GM19438 (cell line): ENCODE data around the gene ITPRIP.
A peak's percentile ranks its signal among the peaks of the same experiment; 100 is the strongest.

Source experiments
- ATAC-seq: cut with Tn5 transposase; IDR thresholded peaks from one replicate; pipeline ENCODE4 v1.9.1; 2021; ENCODE audit warnings: low read depth; ENCODE audit not compliant: unreplicated experiment

The ITPRIP gene

DNA sequence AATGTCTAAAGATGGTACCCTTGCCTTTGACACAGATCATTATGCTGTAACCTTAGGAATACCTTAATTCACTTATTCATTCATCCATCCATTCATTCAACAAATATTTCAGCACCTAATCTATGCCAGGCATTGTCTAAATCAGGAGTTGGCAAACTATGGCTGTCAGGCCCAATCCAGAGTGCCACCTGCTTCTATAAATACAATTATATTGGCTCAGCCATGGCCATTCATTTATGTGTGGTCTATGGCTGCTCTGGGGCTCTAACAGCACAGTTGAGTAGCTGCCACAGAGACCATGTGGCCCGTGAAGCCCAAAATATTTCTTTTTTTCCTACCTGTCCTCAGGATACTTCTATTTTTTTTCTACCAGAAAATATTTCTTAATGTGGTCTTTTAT lies 6.0 kb upstream of the ITPRIP start:
- no peak for ATAC-seq

- no peak for ATAC-seq
Measured at GRCh38 chr10:104342941-104343411, 4.7 kb upstream of the ITPRIP start.

GRCh38 chr10:104340641-104341040 lies 2.4 kb upstream of the ITPRIP start:
- ATAC-seq, result no peak

GRCh38 chr10:104340111-104340526 lies 1.9 kb upstream of the ITPRIP start:
- ATAC-seq, result no peak

DNA sequence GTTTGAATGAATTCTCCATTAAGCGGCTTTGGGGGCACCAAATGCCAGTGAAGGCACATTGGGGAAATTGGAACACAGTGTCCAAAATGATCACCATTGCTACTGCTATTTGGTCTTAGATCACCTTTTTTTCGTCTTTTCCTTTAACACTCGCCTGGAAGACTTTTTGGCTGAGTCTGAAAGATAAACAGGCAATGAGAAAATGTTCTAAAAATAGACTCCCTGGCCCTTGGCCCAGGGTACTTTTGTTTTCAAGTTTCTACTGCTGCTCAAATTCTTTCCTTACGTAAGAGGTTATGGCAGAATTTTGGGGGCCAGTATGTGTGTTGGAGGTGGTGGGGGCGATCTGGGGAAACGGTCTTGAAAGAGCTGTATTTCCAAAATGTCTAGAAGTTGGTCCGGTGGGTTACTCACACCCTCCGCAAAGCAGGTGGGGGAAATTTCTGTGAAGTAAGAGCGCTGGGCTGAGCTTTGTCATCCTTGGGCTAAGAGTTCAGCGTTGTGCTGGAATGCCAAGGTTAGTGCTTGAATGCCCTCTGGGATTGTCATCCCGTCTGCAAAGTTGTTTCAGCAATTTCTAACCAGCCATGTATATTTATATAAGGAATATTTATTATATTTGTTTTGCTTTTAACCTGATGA lies 1.3 kb upstream of the ITPRIP start:
- no peak for ATAC-seq

DNA sequence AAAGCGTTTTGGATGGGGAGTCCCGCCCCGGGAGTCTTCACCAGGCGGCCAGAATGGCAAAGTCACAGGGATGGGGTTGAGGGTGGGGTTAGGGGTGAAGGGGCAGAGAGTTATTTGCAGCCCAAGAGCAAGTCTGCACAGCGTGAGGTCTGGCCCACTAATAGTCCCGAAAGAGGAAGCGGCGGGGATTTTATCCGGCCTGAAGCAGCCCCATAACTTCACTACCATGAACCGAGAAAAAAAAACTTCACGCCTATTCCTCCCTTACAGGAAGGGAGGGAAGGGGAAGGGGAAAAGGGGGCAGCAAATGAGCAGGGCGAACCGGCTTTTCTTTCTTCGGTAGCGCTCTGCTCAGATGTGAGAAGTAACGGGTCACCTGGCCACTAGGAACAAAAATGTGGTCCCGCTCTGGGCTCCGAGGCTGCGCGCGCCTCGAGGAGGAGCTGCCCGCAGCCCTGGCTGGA lies 712 bp downstream of the ITPRIP start:
- peak; percentile 51 for ATAC-seq

- ATAC-seq, result no peak
Measured at GRCh38 chr10:104336821-104337467, 1.3 kb downstream of the ITPRIP start.

GRCh38 chr10:104334965-104335650 lies 3.2 kb downstream of the ITPRIP start:
- no peak for ATAC-seq

- no peak for ATAC-seq
Measured at GRCh38 chr10:104334561-104334960, 3.7 kb downstream of the ITPRIP start.

DNA sequence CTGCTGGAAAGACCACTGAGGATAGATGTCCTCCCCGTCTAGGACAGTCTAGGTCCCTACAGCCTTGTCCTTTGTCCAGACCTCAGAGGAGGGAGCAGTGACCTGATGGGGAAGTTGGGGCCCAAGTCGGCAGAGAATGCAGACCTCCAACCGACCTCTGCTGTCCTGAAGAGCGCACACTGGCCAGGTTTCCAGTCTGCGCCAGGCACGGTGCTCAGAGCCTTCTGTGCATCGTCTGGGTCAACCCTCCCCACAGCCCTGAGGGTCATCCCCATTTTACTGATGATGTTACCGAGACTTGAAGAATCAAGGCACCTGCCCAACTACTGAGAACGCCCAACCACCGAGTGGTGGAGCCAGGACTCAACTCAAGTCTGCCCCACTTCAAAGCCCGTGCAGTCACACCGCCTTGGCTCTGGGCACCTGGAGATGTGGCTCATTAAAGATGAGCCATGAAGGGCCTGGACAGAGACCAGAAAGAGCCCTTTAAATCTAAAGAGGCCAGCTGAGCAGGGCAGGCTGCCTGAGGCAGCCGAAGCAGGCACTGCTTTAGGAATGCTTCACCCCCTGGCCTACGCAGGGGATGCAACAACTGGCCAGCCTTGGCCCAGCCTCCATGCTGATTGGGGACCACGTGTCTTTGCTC lies 4.4 kb downstream of the ITPRIP start:
- ATAC-seq, result no peak

DNA sequence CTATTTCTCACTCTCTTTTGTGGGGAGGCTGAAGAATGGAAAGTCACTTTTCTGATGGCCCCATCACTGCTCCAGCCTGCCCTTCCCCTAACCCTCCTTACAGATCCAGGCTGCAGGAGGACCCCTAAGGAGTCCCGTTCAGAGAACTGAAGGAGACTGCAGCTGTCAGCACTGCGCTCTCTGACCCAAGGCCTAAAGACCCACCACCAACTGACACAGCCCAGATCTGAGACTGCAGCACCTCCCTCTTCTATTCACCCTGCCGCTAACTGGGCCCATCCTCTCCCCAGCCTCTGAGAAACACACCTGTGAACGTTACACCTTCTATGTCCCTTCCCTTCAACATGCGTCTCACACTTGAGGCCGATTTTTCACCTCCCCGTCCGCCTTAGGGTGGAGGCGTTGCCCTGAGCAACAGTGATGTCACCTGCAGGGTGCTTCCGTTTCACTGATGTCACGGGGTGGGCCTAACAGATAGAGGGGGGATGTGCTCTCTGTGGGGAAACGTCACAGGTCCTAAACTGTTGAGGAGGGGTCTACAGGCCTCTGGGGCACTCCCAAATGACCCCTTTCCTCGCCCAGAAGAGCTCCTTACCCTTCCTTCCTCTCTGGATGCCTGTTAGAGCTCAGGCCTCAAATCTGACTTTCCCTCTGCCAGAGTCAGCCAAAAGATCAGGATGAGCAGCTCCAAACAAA lies 5.1 kb downstream of the ITPRIP start:
- no peak for ATAC-seq

- no peak for ATAC-seq
Measured at GRCh38 chr10:104332243-104333031, 5.8 kb downstream of the ITPRIP start.

GRCh38 chr10:104331208-104331838 lies 6.9 kb downstream of the ITPRIP start:
- ATAC-seq, result no peak

- no peak for ATAC-seq
Measured at GRCh38 chr10:104330168-104331110, 7.8 kb downstream of the ITPRIP start.

DNA sequence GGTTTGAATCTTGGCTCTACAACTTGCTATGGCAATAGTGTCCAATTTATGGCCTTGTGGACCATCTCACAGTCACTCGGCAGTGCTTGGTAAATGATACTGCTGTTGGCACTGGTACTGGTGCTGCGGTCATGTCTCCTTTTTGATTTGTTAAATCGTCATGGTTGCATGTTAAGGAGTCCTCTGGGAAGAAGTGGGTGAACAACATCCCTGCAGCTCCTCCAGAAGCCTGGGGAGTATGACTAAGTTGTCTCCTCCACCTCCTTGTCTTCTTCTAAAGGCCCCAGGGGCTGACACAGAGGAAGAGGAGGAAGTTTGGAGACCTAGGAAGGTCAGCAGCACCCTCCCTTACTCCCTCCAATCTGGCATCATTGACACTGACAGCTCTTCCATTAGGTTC lies 8.5 kb downstream of the ITPRIP start:
- no peak for ATAC-seq

DNA sequence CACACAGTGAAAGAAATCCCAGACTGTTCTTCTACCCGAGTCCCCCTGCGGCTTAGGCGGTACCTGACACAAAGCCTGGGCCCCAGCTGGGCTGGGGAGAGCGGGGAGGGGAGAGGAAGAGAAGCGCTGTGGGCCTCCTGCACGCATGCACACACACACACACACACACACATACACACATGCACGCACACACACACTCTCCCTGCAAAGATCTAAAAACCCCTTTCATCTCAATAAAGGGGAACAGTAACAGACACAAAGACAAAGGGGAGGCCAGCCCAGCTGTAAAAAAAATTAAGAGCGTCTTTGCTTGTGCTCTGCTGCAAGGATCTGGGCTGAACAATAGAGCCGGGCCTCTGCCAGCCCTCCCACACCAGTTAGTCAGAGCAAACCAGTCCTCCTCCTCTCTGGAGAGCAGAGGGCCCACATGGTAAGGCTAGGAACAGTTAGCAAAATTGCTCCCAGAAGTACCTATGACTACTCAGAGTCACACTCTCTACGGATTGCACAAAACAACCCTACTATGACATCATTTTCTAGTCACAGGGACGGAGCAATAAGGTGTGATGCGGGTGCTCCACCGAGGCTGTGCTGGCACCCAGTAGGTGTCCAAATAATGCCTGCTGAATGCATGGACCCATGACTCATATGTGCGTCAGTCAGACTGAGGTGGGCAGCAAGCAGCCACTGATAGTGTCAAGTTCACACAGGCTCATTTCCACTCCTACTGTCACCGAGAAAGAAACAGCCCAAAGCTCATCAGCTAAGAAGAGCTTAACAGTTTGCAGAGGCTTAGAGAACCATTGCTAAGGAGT lies 9.2 kb downstream of the ITPRIP start:
- peak; percentile 53 for ATAC-seq

- ATAC-seq, result peak; percentile 15
Measured at GRCh38 chr10:104328646-104328895, 9.7 kb downstream of the ITPRIP start.
